PC-3 (cell line): ENCODE results near the gene RASGRP3. TPM values are rescaled to one million over a fixed set of nuclear protein-coding genes. Genes with fewer than 3 reads are reported as not detected.

Experiments
- ATAC-seq: fragments of 200-7000 bp; cut with Tn5 transposase; 2 replicates; pipeline ENCODE4 v1.9.1; 2020; ENCODE audit warnings: mild to moderate bottlenecking, moderate library complexity
- BruUV-seq: library from RNA; stranded (reverse); fragments of 400-500 nt; replicated peaks from 2 replicates; lab custom pipeline; 2021; lab: Mats Ljungman, UMichigan
- CTCF ChIA-PET: fragments of 300-600 bp; sonication (Branson Sonifier 250); formaldehyde crosslinking; loops from one replicate; lab custom pipeline; 2022; ENCODE audit warnings: antibody characterized with exemption; lab: Charles Lee
- POLR2A ChIA-PET: fragments of 300-600 bp; sonication (Branson Sonifier 250); formaldehyde crosslinking; loops from one replicate; lab custom pipeline; 2022; ENCODE audit warnings: antibody characterized with exemption; ENCODE audit not compliant: unreplicated experiment; lab: Charles Lee
- DNase-seq: peaks from one replicate; pipeline ENCODE4 v3.0.0-alpha.2; 2015
- H2AFZ ChIP-seq: fragments of 300-600 bp; sonication (generic); 2 replicates; pipeline ENCODE4 v1.6.0; 2016; ENCODE audit warnings: antibody characterized with exemption, low read length
- H3F3A ChIP-seq: fragments of 300-600 bp; sonication (generic); one replicate; pipeline ENCODE4 v1.6.0; 2017; ENCODE audit warnings: antibody characterized with exemption, low read length, control low read depth, mild to moderate bottlenecking; ENCODE audit not compliant: unreplicated experiment
- H3K27ac ChIP-seq: fragments of 300-600 bp; sonication (generic); 2 replicates; pipeline ENCODE4 v1.5.1; 2016; ENCODE audit warnings: mild to moderate bottlenecking, low read length
- H3K27me3 ChIP-seq: fragments of 300-600 bp; sonication (generic); 2 replicates; pipeline ENCODE4 v1.6.1; 2016; ENCODE audit warnings: low read length, mixed read lengths
- H3K36me3 ChIP-seq: fragments of 300-600 bp; sonication (generic); 2 replicates; pipeline ENCODE4 v1.6.1; 2016; ENCODE audit warnings: low read depth, mixed run types, low read length, mixed read lengths
- H3K4me1 ChIP-seq: fragments of 300-600 bp; sonication (generic); 2 replicates; pipeline ENCODE4 v1.5.1; 2016; ENCODE audit warnings: low read length; ENCODE audit not compliant: insufficient read depth
- H3K4me2 ChIP-seq: fragments of 300-600 bp; sonication (generic); 2 replicates; pipeline ENCODE4 v1.6.0; 2016; ENCODE audit warnings: low read length
- H3K4me3 ChIP-seq: fragments of 300-600 bp; sonication (generic); 2 replicates; pipeline ENCODE4 v1.5.1; 2016; ENCODE audit warnings: mild to moderate bottlenecking, low read length, mixed read lengths
- H3K79me2 ChIP-seq: fragments of 300-600 bp; sonication (generic); 2 replicates; pipeline ENCODE4 v1.6.1; 2017; ENCODE audit warnings: low read length, mixed read lengths
- H3K9ac ChIP-seq: fragments of 300-600 bp; sonication (generic); 2 replicates; pipeline ENCODE4 v1.6.0; 2016; ENCODE audit warnings: mild to moderate bottlenecking, low read length
- H3K9me2 ChIP-seq: fragments of 300-600 bp; sonication (generic); replicated peaks from 2 replicates; pipeline ENCODE4 v1.6.1; 2016; ENCODE audit warnings: mixed run types, low read length, mixed read lengths
- H3K9me3 ChIP-seq: fragments of 300-600 bp; sonication (generic); 2 replicates; pipeline ENCODE4 v1.6.1; 2016; ENCODE audit warnings: low read length, mixed read lengths
- H4K20me1 ChIP-seq: fragments of 300-600 bp; sonication (generic); 2 replicates; pipeline ENCODE4 v1.6.1; 2016; ENCODE audit warnings: low read length, mixed read lengths
- EZH2 ChIP-seq: fragments of 300-600 bp; sonication (generic); IDR thresholded peaks from one replicate; pipeline ENCODE4 v1.6.1; 2017; ENCODE audit warnings: antibody characterized with exemption, mild to moderate bottlenecking, low read length; ENCODE audit not compliant: unreplicated experiment
- EZH2phosphoT487 ChIP-seq: fragments of 300-600 bp; sonication (generic); IDR thresholded peaks from 2 replicates; pipeline ENCODE4 v1.6.1; 2018; ENCODE audit warnings: mild to moderate bottlenecking, antibody characterized with exemption, low read length, borderline replicate concordance
- intact Hi-C: fragments of 100-400 bp; cut with micrococcal nuclease; formaldehyde crosslinking; loops from 2 replicates; pipeline ENCODE4 v1.9.0; 2023
- total RNA-seq: library from RNA; depleted of rRNA; stranded (reverse); fragments of >200 nt; gene quantifications from 2 replicates; pipeline ENCODE4 v1.2.3, GENCODE V29; 2014
- TF ChIP-seq, protein P1 (sequence below): fragments of 300-600 bp; sonication (generic); conservative IDR thresholded peaks from 2 replicates; pipeline ENCODE4 v1.5.1; 2017; ENCODE audit warnings: antibody characterized with exemption, low read depth, mild to moderate bottlenecking, low read length

Gene RASGRP3
- total RNA-seq, 1 experiment from 2014 or later, result 0.15 TPM

DNA sequence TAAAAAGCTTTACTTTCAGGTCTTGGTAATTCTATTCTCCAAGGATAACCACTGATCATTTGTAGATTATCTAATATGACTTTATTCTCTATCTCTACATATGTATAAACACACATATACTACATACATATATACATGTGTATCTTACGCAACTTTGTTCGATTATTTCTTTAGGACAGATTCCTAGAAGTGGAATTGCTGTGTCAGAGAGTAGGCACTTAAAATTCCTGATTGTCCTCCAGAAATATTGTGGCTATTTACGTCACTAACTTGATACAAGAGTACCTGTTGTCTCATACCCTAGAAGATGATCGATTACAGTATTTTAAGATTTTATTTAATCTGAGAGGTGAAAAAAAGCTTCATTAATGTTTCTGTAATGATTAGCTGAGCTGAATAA is 64.8 kb downstream of the RASGRP3 start:
- no peak overlapping the region for H3K9ac ChIP-seq
- no TSS peak for BruUV-seq
- H3K36me3 ChIP-seq, result no peaks in the 10 kb centered on the region
- H3K4me3 ChIP-seq, result no peak overlapping the region
- H2AFZ ChIP-seq, result no peak overlapping the region
- no peak overlapping the region for H3K4me2 ChIP-seq
- POLR2A ChIA-PET, result no interaction called here
- no peaks in the 10 kb centered on the region for H3K9me3 ChIP-seq
- no peaks in the 10 kb centered on the region for H3F3A ChIP-seq
- H3K4me1 ChIP-seq, result no peaks in the 10 kb centered on the region
- H3K79me2 ChIP-seq, result no peaks in the 10 kb centered on the region
- no peak overlapping the region for H3K27ac ChIP-seq
- H3K9me2 ChIP-seq, result no peaks in the 10 kb centered on the region
- no peaks in the 10 kb centered on the region for H3K27me3 ChIP-seq
- TF ChIP-seq, protein P1, sequence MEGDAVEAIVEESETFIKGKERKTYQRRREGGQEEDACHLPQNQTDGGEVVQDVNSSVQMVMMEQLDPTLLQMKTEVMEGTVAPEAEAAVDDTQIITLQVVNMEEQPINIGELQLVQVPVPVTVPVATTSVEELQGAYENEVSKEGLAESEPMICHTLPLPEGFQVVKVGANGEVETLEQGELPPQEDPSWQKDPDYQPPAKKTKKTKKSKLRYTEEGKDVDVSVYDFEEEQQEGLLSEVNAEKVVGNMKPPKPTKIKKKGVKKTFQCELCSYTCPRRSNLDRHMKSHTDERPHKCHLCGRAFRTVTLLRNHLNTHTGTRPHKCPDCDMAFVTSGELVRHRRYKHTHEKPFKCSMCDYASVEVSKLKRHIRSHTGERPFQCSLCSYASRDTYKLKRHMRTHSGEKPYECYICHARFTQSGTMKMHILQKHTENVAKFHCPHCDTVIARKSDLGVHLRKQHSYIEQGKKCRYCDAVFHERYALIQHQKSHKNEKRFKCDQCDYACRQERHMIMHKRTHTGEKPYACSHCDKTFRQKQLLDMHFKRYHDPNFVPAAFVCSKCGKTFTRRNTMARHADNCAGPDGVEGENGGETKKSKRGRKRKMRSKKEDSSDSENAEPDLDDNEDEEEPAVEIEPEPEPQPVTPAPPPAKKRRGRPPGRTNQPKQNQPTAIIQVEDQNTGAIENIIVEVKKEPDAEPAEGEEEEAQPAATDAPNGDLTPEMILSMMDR, result no peak
- TF ChIP-seq EZH2 (no peak), EZH2phosphoT487 (no peak)
- DNase-seq, result no peak
- ATAC-seq, result no peak
- CTCF ChIA-PET, result no interaction called here
- no peaks in the 10 kb centered on the region for H4K20me1 ChIP-seq
- intact Hi-C loops, result no loop called here

DNA sequence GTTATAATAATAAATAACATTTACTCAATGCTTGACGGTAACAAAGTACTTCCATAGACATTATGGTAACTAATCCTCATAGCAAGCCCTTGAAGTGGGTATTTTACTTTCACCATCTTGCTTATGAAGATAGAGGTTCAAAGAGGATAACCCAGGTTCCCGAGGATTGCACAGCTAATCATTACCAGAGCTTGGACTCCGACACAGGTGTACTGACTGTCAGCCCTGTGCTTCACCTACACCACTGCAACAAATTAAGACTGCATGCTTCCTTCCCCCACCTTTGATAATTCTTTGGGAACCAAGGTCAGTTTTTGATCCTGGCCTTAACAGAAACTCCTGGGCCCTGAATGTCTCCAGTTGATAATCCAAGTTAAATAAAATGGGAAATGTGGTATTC is 73.8 kb downstream of the RASGRP3 start:
- no peaks in the 10 kb centered on the region for H4K20me1 ChIP-seq
- intact Hi-C loops, result no loop called here
- DNase-seq (no peak), ATAC-seq (no peak)
- H2AFZ ChIP-seq, result no peak overlapping the region
- H3K9ac ChIP-seq, result no peak overlapping the region
- no TSS peak for BruUV-seq
- H3K27ac ChIP-seq, result no peak overlapping the region
- ChIA-PET CTCF (no interaction called here), POLR2A (no interaction called here)
- TF ChIP-seq EZH2, result no peak
- no peak for TF ChIP-seq EZH2phosphoT487
- TF ChIP-seq, protein P1, result no peak
- H3K36me3 ChIP-seq, result no peaks in the 10 kb centered on the region
- H3K79me2 ChIP-seq, result no peaks in the 10 kb centered on the region
- no peaks in the 10 kb centered on the region for H3K9me2 ChIP-seq
- peaks cover 7% of the 10 kb centered on the region for H3K4me1 ChIP-seq
- no peak overlapping the region for H3K4me2 ChIP-seq
- H3K4me3 ChIP-seq, result no peak overlapping the region
- no peaks in the 10 kb centered on the region for H3K9me3 ChIP-seq
- H3K27me3 ChIP-seq, result no peaks in the 10 kb centered on the region
- H3F3A ChIP-seq, result no peaks in the 10 kb centered on the region

DNA sequence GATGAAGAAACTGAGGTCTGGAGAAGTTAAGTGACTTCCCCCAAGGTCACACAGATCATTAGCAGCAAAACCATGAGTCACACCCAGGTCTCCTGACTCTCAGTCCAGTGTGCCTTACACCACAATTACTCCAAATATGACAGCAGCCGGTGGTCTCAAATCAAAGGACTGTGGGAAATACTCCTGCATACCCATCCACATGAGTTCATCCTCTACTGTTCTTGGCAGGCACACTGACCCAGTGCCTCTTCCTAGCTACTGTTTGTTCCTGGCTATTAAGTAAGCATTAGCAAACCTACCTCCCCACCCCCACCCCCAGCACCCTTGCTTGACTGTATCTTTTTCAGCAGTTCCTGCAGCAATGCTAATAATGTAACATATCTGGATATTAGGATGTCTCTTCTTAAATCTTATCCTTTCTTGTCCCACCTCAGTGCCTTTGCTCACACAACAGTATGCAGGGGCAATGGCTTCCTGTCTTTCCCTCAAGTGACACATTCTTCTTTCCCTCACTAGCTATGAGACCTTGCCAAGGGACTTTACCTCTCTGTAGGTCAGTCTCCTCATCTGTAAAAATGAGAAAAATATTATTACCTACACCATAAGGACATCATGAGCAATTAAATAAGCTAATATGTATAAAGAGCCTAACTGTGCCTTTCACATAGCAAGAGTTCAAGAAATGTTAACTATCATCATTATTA is 76.5 kb downstream of the RASGRP3 start:
- no TSS peak for BruUV-seq

More for the DNA sequence above, 76.5 kb downstream of the RASGRP3 start:
- CTCF ChIA-PET, result interaction anchor here (0.7 kb wide), 1 partner anchor 122 kb away, joined by 3 read pairs; no protein-coding TSS in a partner anchor
- H3K79me2 ChIP-seq, result no peaks in the 10 kb centered on the region
- H3K36me3 ChIP-seq, result no peaks in the 10 kb centered on the region
- POLR2A ChIA-PET, result no interaction called here
- intact Hi-C loops, result no loop called here
- ATAC-seq (peak; percentile 67), DNase-seq (peak; percentile 43)
- H3K9me2 ChIP-seq, result no peaks in the 10 kb centered on the region
- H3F3A ChIP-seq, result no peaks in the 10 kb centered on the region
- H3K27me3 ChIP-seq, result no peaks in the 10 kb centered on the region
- H3K4me3 ChIP-seq, result no peak overlapping the region
- H3K4me1 ChIP-seq, result peaks cover 7% of the 10 kb centered on the region
- H3K4me2 ChIP-seq, result no peak overlapping the region
- no peak overlapping the region for H3K27ac ChIP-seq
- no peaks in the 10 kb centered on the region for H4K20me1 ChIP-seq
- H2AFZ ChIP-seq, result no peak overlapping the region
- TF ChIP-seq, protein P1, result no peak
- TF ChIP-seq EZH2 (no peak), EZH2phosphoT487 (no peak)
- H3K9ac ChIP-seq, result no peak overlapping the region
- H3K9me3 ChIP-seq, result no peaks in the 10 kb centered on the region
